HG03378 (cell line): ENCODE measurements around the gene PTPRD.

Source experiments
- ATAC-seq: cut with Tn5 transposase; IDR thresholded peaks from one replicate; pipeline ENCODE4 v1.9.1; 2021; ENCODE audit warnings: mild to moderate bottlenecking, moderate library complexity; ENCODE audit not compliant: unreplicated experiment

PTPRD gene

DNA sequence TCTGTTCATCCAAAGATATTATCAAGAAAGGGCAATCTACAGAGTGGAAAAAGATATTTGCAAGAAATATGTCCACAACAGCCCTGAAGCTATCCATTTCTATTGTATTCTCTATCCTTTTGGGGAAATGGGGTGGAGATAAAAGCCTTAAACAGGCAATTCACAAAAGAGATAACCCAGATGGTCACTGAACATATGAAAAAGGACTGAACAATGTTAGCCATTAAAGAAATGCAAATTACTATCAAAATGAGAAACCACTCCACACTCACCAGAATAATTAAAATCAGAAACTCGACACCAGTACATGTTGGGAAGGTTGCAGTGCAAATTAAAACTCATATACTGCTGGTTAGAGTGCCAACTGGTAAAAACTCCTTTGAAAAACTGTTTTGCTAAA, 1858.1 kb downstream of the PTPRD start:
- no peak for ATAC-seq

DNA sequence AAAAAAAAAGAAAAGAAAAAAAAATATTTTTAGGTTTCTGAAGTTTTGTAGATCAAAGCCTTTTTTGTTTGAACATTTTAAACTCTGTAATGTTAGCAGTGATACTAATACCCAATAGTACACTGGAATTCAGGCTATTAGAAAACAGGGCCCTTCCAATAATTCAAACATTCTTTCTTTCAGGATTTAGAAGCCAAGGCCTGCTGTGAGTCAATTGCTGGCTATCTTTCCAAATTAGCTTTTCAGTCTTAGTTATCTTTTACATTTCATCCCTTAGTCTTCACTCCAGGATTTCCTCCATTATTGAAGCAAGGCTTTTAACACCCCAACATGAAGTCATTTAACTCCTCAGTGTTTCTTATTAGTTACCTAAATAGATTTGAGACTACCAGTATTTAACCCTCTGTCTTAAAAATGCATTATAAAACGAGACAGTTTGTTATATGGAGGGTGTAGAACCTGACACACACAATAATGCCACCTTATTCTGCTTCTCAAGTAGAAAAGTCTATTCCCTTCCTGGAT, 1861.3 kb downstream of the PTPRD start:
- ATAC-seq = no peak

- no peak for ATAC-seq
These were observed 1862.2 kb downstream of the PTPRD start for GRCh38 chr9:8750639-8751051.

DNA sequence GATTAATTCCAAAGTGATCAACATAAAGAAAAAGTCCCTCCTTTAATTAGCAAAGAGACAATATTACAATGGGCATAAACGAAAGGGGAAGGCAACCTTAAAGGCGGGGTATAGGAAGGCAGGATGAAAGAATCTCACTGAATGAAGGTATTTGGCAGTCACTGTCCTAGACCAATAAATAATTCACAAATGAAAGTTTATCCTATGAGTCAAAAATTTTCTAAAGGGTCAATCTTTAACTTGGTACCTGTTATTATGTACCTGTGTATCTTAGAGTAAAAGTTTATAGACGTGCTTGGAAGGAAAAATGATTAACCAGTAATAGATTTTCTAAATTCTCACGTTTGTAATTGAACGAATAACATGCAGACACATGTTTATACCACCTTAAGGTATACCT, 1867.5 kb downstream of the PTPRD start:
- no peak for ATAC-seq

- no peak for ATAC-seq
These were observed 1873.9 kb downstream of the PTPRD start for GRCh38 chr9:8738945-8739344.

DNA sequence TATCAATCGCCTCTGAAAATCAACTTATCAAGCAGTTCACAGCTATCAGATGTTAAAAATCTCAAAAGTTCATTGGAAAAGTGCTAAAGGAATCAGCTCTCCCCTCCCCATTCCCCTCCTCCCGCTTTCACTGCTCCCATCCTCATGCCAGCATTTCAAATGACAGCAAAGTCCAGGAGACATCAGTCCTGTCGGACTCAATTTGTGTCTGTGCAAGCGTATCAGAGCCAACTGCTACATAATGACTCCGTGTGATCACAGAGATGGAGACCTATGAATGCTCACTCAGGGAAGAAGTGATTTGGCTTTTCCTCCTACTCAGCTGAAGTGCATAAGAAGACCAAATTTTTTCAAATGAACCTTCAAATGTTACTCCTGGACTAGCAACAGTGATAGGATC, 1876.0 kb downstream of the PTPRD start:
- ATAC-seq = no peak

DNA sequence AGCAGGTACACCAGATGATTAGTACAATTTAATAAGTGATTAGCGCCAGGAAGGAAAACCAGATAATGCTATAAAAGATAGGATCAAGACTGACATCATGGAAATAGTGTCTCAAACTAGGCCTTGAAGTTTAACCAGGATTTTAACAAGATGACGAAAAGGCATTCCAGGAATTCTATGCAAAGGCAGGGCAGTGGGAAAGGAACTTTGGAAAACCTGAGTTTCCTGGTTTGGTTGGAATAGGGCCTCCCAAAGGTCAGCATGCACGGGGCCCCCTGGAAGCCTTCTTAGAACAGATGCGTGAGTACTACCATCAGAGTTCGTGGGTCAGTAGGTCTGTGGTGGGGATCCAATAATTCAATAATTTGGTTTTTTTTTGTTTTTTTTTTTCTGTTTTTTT, 1878.0 kb downstream of the PTPRD start:
- ATAC-seq = no peak

GRCh38 chr9:8733131-8733954, 1879.5 kb downstream of the PTPRD start:
- no peak for ATAC-seq

- ATAC-seq = no peak
These were observed 1880.3 kb downstream of the PTPRD start for GRCh38 chr9:8732367-8733075.

- ATAC-seq = no peak
These were observed 1882.2 kb downstream of the PTPRD start for GRCh38 chr9:8730618-8731017.

DNA sequence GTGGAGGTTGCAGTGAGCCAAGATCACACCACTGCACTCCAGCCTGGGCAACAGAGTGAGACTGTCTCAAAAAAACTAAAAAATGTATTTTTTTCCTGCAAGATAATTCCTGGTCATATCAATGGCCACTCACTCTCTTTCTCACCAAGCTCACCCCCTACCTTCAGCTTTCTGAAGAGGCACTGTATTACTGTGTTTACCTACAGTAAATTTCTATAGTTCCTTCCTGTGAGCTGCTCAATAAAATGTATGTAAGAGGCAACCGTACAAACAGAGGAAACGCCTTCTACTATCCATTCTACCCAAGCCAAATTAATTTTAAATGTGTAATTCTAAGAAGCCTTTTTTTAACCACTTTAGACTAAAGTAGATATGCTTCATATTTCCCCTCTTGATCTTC, 1883.9 kb downstream of the PTPRD start:
- ATAC-seq = no peak

DNA sequence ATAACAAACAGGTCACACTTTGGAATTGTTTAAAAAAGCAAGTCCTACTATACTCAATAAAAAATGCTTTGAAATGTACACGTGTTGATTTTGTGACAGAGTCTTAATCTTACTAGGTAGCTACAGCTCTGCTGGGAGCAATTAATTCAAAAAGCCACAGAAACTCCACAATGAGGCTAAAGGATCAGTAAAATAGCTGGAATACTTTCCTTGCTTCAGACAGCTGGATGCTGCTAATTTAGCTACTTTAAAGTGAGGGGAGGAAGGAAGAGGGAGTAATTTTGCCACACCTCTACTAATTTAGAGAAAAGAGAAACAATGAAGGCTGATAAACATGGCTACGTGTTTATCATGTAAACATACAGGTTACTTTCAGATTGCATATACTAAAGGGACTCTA, 1885.6 kb downstream of the PTPRD start:
- ATAC-seq = no peak

GRCh38 chr9:8726692-8727091, 1886.1 kb downstream of the PTPRD start:
- ATAC-seq = no peak

GRCh38 chr9:8725635-8726034, 1887.2 kb downstream of the PTPRD start:
- ATAC-seq = no peak

DNA sequence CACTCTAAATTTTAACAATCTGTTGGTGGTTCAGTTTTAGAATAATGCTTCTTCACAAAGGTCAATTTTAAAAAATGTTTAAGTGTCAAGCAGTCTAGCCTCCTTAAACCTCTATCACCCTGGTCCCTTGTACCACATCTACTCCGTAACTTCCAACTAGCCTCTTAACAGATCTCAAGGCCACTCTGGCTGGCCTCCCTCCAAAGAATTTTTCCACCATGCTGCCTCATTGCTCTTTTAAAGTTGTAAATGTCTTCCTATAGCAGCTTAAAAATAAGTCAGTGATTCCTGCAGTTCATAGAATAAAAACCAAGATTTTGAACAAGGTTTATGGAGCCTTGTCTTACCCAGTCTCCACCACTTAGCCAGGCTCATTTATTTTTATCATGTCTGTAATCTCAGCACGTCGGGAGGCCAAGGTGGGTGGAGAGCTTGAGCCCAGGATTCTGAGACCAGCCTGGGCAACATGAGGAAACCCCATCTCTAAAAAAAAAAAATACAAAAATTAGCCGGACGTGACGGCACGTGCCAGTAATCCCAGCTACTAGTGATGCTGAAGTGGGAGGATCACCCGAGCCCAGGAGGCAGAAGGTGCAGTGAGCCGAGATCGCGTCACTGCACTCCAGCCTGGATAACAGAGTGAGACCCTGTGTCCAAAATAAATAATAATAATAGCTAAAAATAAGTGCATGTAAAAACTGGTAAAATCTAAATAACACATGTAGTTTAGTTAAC, 1888.4 kb downstream of the PTPRD start:
- no peak for ATAC-seq

DNA sequence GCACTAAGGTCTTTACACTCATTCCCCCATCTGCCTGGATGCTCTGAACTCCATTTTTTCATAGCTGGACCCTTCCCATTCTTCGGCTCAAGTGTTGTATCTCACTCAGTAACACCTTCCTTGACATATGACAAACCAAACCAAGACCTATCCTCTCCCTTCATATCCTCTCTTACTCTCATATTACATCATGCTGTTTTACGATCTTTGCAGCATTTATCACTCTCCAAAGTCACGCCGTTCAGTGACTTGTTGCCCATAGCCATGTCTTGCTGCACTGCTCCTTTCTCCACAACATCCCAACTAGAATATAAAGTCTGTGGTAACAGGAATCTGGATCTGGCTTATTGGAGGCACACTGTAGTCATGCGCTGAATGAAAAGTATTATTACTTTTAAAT, 1889.6 kb downstream of the PTPRD start:
- ATAC-seq = no peak

DNA sequence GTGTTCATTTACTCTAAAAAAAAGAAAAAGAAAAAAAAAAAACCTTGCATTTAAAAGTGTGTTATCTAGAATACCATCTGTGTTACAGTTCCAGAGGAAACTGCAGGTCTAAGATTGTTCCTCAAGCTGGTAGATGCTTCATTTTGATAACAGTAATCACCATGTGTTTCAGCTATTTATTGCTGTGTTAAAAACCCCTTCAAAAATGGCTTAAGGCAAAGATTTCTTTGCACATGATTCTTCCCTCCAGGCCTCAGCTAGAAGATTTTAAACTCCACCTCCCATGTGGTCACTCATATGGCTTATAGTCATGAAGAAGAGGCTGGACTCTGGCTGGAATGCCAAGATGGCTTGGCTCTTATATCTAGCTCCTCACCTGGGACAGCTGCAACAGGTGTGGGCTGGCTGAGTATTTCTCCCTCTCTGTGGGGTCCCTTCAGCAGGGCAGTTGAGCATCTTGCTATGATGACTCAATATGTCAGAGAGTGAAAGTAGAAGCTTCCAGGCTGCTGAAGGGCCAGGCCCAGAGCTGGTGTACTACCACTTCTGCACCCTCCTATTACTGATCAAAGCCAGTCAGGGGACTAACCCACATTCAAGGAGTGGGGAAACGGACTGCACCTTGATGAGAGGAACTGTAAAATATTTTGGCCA, 1892.8 kb downstream of the PTPRD start:
- ATAC-seq = no peak

- no peak for ATAC-seq
These were observed 1894.6 kb downstream of the PTPRD start for GRCh38 chr9:8718121-8718725.

GRCh38 chr9:8717146-8717545, 1895.7 kb downstream of the PTPRD start:
- ATAC-seq = no peak

DNA sequence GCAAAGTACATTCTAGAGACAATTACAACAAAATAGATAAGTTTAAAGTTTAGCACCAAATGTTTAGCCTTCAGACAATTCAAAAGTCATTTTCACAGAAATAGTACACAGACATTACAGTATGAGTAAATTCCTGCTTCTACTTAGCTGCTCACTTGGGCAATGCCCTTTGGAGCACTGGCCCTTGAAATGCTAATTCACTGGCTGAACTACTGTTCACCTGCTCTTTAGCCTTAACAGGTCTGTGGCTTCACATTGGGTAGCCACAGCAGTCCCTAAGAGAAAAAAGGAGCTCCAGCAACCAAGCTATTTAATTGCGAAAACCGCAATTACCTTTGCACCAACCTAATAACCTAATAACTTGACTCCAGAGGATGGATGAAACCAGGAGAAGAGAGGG, 1897.0 kb downstream of the PTPRD start:
- no peak for ATAC-seq

DNA sequence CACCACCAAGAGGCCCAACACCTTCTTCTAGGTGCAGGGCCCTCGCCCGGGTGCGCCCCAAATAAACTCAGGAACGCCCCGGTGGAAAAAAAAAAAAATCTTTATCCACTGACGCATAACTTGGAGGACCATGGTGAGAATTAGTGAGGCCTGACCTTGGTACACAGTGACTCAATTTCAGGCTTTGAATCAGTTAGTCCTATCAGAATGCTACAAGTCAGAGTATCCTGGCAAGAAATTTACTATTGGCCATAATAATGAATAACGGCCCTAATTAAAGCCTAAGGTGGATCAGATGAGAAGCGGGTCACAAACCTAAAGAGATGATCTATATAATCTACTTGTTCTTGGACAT, 1899.0 kb downstream of the PTPRD start:
- no peak for ATAC-seq
